ENCODE measurements around the gene SPATA17.

DNA sequence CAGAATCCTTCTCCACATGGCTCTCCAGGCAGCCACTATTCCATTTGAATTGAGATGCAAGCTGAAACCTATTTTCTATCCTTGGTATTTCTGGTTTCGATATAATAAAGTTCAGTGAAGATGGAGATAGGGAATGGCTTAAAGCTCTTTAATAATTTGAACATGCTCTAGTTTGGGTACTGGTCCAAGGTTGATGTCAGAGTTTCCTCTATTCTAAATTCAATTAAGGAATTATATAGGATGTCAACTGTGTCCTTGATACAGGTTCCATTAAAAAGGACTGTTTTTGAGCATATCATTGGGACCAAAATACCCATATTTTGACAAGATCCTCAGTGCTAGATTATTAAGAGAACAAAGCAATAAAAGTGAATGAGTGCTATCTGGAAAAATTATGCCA is 245.3 kb downstream of the SPATA17 start:
- TF ChIP-seq, protein P1, sequence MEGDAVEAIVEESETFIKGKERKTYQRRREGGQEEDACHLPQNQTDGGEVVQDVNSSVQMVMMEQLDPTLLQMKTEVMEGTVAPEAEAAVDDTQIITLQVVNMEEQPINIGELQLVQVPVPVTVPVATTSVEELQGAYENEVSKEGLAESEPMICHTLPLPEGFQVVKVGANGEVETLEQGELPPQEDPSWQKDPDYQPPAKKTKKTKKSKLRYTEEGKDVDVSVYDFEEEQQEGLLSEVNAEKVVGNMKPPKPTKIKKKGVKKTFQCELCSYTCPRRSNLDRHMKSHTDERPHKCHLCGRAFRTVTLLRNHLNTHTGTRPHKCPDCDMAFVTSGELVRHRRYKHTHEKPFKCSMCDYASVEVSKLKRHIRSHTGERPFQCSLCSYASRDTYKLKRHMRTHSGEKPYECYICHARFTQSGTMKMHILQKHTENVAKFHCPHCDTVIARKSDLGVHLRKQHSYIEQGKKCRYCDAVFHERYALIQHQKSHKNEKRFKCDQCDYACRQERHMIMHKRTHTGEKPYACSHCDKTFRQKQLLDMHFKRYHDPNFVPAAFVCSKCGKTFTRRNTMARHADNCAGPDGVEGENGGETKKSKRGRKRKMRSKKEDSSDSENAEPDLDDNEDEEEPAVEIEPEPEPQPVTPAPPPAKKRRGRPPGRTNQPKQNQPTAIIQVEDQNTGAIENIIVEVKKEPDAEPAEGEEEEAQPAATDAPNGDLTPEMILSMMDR (IDR thresholded peaks at IDR 0.05), result no peak
- TF ChIP-seq POLR2A (IDR thresholded peaks at IDR 0.05) (no peak), POLR2AphosphoS5 (IDR thresholded peaks at IDR 0.05; ENCODE audit: insufficient read depth in 1 of 2, low read depth in 1 of 2) (no peak)
